ENCODE measurements around the gene DSCAM.

- TF ChIP-seq CTCF (IDR thresholded peaks at IDR 0.05) = no peak
- TF ChIP-seq POLR2A (IDR thresholded peaks at IDR 0.05) = no peak
Measured at GRCh38 chr21:40176724-40177123, 670.2 kb downstream of the DSCAM start.
